GM11168 (cell line): ENCODE results near the gene PHF14.

ENCODE experiments used
- in situ Hi-C: fragments of 300-500 bp; cut with MboI; formaldehyde crosslinking; loops from one replicate; pipeline ENCODE4 v1.12.0; 2022; ENCODE audit warnings: low sequenced_read_pairs; ENCODE audit not compliant: unreplicated experiment

Gene PHF14, protein sequence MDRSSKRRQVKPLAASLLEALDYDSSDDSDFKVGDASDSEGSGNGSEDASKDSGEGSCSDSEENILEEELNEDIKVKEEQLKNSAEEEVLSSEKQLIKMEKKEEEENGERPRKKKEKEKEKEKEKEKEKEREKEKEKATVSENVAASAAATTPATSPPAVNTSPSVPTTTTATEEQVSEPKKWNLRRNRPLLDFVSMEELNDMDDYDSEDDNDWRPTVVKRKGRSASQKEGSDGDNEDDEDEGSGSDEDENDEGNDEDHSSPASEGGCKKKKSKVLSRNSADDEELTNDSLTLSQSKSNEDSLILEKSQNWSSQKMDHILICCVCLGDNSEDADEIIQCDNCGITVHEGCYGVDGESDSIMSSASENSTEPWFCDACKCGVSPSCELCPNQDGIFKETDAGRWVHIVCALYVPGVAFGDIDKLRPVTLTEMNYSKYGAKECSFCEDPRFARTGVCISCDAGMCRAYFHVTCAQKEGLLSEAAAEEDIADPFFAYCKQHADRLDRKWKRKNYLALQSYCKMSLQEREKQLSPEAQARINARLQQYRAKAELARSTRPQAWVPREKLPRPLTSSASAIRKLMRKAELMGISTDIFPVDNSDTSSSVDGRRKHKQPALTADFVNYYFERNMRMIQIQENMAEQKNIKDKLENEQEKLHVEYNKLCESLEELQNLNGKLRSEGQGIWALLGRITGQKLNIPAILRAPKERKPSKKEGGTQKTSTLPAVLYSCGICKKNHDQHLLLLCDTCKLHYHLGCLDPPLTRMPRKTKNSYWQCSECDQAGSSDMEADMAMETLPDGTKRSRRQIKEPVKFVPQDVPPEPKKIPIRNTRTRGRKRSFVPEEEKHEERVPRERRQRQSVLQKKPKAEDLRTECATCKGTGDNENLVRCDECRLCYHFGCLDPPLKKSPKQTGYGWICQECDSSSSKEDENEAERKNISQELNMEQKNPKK

DNA sequence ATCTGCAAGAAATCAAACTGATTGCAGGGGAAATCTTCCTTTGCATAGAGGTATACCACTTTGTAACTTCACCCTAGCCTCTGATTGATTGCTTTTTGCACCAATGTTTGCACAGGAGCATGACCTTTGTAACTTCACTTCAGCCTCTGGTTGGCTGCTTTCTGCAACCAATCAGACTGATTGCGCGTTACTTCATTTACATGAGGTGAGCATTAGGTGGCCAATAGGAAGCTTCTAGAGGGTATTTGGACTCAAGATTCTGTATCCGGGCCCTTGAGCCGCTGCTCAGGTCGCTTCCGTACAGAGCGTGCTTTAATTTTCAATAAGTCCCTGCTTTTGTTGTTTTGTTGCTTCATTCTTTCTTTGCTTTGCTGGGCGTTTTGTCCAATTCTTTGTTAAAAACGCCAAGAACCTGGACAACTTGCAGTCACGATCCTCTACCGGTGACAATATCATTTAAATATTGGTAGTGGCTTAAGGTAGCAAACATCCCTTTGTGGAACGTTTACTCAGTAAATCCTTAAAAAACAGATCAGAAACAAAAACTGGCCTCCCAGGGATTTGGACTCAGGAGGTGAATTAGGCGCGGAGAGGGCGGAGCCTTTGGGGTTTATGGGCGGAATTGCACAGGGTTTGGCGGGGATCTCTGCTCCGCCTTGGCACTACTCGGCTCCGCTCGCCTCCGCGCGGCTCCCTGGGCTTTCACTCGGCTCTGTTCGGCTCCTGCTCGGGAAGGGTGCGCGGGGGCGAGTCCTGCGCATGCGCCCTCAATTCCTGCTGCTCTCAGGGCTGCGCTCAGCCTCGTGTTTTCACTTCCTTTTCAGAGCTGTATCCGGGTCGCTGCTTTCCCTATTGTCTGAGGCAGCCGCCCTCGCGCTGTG is at the start of gene PHF14:
Gene PHF14 (plus strand): TSS at position 812 of the 881 bp plus-strand sequence. CDS start 452 bp downstream, outside the sequence.
- in situ Hi-C loops = loop anchor here (25.0 kb wide), 1 partner anchor 239 kb away; no protein-coding TSS in a partner anchor

DNA sequence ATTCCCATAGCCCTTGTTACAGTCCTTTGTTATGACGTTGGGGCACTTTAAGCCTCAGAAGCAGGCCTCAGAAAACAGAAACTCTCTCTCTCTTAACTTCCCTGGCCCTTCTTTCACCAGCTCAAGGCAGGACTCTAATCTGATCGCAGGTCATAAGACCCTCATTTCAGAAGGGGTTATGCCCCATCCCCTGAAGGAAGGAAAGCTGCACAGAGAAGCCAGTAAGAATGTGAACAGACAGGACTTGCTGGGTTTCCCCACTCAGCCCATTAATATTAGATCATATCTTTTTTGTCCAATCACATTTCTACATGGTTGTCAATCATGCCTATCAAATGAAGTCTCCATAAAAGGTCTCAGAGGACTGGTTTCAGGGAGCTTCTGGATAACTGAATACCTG is 49.3 kb upstream of the PHF14 start:
- in situ Hi-C loops = no loop called here

DNA sequence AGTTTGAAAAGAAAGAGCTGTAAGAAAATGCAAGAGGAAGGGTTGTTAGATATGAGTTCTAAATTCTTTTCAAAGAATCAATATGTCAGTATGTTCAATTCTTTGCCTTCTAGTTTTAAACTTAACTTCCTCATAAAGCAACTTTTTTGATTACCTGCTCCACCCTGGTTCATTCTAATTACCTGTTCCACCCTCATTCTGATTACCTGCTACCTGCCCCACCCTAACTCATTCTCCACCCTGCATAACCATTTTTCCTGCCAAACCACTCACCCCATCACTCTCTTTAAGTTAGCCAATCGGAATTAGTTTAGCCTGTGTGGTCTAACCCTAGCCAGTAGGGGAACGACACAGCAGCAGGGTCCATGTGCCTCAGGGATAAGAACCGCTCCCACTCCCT is 45.5 kb upstream of the PHF14 start:
- in situ Hi-C loops = loop anchor here (25.0 kb wide), 1 partner anchor 409 kb away; no protein-coding TSS in a partner anchor

DNA sequence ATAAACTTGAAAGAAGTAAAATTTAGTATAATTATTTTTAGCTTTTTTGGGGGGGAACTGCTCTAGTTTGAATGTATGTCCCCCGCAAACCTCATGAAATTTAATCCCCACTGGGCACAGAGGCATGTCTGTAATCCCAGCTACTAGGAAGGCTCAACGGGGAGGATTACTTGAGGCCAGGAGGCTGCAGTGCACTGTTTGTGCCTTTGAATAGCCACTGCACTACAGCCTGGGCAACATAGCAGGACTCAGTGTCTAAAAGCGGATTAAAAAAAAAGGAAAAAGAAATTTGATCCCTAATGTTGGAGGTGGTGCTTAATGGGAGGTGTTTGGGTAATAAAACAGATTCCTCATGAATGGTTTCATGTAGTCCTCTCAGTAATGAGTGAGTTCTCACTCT is 43.1 kb upstream of the PHF14 start:
- in situ Hi-C loops = loop anchor here (25.0 kb wide), 1 partner anchor 407 kb away; no protein-coding TSS in a partner anchor

DNA sequence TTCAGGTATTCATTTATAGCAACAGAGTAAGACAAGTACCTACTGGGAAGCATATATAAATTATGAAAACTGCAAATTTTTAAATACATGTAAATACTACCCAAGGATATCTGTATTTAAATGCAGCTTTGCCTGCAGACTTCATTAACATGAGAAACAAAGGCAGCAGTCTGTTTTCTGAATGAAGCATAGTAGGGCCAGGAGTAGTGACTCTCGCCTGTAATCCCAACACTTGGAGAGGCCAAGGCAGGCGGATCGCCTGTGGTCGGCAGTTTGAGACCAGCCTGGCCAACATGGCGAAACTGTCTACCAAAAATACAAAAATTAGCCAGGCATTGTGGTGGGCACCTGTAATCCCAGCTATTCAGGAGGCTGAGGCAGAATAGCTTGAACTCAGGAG is 42.5 kb upstream of the PHF14 start:
- in situ Hi-C loops = loop anchor here (25.0 kb wide), 1 partner anchor 406 kb away; no protein-coding TSS in a partner anchor

DNA sequence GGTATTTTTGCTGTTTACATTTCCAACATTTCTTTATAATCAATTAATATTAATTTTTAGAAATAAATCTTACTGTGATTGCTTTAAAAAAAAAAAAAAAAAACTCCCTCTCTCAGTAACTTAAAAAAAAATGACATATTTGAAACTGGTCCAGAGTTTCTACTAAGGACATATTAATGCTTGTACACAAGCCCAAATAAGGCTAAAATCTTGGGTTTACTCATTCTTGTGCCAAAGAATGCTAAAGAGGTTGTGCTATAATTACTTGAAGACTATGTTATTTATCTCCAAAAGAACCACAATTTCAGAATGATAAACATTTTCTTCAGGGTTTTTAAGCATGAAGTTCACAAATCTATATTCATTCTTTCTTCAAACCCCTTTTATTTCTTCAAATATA is 39.4 kb upstream of the PHF14 start:
- in situ Hi-C loops = loop anchor here (25.0 kb wide), 1 partner anchor 403 kb away; no protein-coding TSS in a partner anchor

DNA sequence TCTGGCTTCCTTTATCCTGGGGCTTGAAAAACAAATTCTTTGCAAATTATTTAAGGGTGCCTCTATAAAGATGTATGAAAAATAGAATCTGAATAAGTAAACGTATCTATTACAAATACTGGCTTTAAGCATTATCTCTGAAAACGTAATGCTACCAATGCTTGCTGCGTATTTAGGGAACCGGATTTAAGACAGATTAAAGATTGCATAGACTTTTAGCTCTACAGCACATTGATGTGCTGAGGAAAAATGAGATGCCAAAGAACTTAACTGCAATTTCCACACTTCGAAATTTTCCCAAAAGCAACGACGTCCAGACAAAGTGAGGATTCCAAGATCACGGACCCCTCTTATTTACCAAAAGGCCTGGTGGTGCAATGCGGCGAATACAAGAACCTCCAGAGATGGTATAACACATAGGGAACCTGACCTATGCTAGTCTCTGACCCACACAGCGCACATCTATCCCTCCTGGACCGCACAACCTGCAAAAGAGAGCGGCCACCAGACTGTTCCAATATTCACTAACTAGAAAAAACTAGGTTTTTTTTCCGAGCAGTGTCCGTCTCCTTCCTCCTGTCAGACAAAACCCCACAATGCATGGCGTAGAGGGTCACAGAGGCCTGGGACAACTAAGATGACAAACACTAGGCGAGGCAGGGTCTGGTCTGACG is 34.3 kb upstream of the PHF14 start:
- in situ Hi-C loops = loop anchor here (25.0 kb wide), 1 partner anchor 398 kb away; no protein-coding TSS in a partner anchor

DNA sequence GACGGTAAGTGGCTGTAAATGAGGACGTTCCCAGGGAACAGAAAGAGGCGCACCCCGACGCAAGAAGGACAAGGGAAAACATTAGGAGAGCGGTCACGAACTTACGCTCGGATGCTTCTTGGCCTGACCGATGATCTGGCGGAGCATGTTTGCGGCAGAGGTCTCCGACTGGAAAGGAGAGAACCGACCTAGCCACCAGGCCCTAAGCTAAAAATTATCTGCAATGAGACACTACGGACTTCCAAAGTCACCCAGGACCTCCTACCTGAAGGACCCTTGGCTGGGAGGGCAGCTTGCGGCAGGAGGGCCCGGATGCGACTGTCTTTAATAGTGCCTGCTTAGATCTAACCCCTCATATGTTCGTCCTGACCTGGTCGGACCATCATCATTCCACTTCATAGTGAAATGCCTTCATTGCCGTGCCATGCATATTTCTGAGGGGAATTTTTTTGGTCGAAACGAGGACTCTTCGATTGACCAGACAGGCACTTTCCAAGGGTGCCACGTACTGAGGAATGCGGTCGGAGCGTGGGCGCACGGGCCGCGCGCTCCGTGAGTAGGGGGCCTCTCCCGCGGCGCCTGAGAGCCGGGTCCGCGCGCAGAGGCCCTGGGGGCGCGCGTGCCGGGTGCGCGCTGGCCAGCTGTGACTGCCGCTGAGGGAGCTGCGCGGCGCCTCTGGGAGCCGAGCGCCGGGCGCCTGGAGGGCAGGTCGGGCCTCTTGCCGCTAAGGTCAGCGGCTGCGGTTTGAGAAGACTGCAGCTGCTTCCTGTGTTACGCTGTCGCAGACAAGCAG is 33.6 kb upstream of the PHF14 start:
- in situ Hi-C loops = loop anchor here (25.0 kb wide), 1 partner anchor 397 kb away; no protein-coding TSS in a partner anchor

DNA sequence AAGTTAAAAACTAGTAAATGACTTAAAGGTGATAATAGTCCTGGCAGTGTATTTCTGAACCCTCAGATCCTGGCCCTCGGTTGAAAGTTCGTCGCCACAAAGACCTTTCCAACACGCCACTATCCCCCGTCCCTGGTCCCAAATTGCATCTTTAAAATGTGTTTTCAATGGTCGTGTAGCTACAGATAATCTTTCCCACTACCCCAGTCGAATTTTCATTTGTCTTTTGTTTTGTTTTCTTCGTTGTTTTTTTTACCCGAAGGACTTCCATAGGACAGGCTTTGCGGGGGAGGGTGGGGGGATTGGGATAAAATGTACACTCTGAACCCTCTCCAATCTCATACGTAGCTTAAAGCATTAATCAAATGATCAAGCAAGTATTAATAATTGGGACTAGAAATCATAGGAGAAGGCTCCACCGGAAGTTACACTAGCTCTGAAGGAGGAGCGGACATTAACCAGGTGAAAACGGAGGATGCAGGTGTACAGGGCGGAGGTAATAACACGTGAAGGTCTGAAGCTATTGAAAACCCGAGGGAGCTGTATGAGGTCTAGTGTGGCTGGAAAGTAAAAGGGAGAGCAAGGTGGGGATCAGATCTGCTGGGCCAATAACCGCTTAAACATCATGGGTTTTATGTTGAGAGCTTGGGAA is 32.8 kb upstream of the PHF14 start:
- in situ Hi-C loops = loop anchor here (25.0 kb wide), 1 partner anchor 396 kb away; no protein-coding TSS in a partner anchor

DNA sequence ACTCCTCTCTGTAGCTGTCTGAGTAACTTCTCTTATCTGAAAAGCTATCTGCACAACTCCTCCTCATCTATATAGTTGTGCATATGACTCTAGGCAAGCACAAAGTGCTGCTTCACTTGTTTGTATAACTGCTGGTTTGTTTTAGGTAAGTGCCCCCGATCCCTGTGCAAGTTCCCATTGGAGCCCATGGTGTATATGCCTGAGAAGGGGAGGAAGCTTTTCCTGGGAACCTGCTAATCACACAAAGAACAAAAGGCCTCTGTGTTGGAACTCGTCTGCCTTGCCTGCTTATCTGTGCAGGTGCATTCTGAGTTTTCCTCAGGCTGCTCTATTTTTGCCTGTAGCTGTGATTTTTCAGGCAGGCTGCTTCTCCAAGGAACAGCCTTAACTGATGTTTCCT is 23.2 kb upstream of the PHF14 start:
- in situ Hi-C loops = loop anchor here (25.0 kb wide), 1 partner anchor 262 kb away; no protein-coding TSS in a partner anchor

DNA sequence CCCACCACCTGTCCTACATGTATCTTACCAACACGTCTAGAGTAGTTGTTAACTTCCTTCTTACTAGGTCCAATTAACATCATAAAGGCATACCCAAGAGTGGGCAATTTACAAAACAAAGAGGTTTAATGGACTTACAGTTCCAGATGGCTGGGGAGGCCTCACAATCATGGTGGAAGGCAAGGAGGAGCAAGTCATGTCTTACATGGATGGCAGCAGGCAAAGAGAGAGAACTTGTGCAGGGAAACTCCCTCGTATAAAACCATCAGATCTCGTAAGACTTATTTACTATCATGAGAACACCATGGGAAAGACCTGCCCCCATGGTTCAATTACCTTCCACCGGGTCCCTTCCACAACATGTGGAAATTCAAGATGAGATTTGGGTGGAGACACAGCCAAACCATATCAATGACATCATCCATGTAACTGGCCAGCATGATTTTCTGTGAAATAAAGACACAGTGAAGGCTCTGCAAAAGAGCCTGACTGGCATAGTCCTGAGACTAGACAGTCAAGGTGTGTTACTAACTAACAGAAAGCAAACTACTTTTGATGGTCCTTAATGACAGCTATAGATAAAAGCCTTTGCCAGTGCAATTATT is 22.6 kb upstream of the PHF14 start:
- in situ Hi-C loops = loop anchor here (25.0 kb wide), 1 partner anchor 261 kb away; no protein-coding TSS in a partner anchor

DNA sequence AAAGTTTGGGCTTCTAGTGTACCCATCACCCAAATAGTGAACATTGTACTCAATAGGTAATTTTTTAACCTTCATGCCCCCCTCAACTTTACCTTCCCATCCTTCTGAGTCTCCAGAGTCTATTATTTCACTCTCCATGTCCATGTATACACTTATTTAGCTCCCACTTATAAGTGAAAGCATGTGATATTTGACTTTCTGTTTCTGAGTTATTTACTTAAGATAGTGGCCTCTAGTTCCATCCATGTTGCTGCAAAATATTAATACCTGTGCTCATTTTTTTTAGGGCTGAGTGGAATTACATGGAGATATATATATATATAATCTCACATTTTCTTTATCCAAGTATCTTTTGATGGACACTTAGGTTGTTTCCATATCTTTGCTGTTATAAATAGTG is 21.1 kb upstream of the PHF14 start:
- in situ Hi-C loops = loop anchor here (25.0 kb wide), 1 partner anchor 260 kb away; no protein-coding TSS in a partner anchor

DNA sequence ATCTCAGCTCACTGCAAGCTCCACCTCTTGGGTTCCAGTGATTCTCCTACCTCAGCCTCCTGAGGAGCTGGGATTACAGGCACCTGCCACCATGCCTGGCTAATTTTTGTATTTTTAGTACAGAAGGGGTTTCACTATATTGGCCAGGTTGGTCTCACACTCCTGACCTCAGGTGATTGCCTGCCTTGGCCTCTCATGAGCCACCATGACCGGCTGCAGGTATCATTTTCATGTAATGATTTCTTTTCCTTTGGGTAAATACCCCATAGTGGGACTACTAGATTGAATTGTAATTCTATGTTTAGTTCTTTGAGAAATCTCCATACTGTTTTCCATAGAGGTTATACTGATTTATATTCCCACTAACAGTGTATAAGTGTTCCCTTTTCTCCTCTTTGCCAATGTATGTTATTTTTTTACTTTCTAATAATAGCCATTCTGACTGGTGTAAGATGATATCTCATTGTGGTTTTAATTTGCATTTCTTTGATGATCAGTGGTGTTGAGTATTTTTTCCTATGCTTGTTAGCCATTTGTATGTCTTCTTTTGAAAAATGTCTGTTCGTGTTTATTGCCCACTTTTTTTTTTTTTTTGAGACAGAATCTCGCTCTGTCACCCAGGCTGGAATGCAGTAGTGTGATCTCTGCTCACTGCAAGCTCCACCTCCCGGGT is 20.5 kb upstream of the PHF14 start:
- in situ Hi-C loops = loop anchor here (25.0 kb wide), 1 partner anchor 259 kb away; no protein-coding TSS in a partner anchor

DNA sequence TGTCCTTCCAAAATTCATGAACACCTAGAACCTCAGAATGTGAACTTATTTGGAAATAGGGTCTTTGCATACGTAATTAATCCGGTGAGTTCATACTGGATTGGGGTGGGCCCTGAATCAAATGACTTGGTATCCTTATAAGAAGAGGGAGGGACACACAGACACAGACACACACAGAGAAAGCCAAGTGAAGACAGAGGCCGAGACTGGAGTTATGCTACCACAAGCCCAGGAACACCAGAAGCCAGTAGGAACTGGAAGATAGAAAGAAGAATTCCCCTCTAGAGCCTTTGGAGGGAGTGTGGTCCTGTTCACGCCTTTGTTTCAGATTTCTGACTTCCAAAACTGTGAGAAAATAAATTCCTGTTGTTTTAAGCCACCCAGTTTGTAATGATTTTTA is 17.1 kb upstream of the PHF14 start:
- in situ Hi-C loops = loop anchor here (25.0 kb wide), 1 partner anchor 256 kb away; no protein-coding TSS in a partner anchor

DNA sequence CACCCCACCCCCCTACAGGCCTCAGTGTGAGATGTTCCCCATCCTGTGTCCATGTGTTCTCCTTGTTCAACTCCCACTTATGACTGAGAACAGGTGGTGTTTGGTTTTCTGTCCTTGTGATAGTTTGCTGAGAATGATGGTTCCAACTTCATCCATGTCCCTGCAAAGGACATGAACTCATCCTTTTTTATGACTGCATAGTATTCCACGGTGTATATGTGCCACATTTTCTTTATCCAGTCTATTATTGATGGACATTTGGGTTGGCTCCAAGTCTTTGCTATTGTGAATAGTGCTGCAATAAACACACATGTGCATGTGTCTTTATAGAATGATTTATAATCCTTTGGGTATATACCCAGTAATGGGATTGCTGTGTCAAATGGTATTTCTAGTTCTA is 13.4 kb upstream of the PHF14 start:
- in situ Hi-C loops = loop anchor here (25.0 kb wide), 1 partner anchor 252 kb away; no protein-coding TSS in a partner anchor

DNA sequence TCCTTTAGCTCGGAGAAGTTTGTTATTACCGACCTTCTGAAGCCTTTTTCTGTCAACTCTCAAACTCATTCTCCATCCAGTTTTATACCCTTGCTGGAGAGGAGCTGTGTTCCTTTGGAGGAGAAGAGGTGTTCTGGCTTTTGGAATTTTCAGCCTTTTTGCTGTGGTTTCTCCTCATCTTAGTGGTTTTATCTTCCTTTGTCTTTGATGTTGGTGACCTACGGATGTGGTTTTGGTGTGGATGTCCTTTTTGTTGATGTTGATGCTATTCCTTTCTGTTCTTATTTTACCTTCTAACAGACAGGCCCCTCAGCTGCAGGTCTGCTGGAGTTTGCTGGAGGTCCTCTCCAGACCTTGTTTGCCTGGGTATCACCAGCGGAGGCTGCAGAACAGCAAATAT is 8.7 kb upstream of the PHF14 start:
- in situ Hi-C loops = loop anchor here (25.0 kb wide), 1 partner anchor 247 kb away; no protein-coding TSS in a partner anchor
